SK-N-SH (cell line): Measurements from ENCODE around the gene GMNN. TPM values are rescaled to one million over a fixed set of nuclear protein-coding genes. Genes with fewer than 3 reads are reported as not detected.

Experiments used
- CTCF ChIA-PET: fragments of 300-600, 350-600 bp; formaldehyde crosslinking; extraction: SDS; loops from one replicate; lab custom pipeline; 2021; lab: Yijun Ruan, JAX
- POLR2A ChIA-PET: fragments of 350-600 bp; sonication (Branson Sonifier 250); formaldehyde crosslinking; extraction: SDS; loops from one replicate; lab custom pipeline; 2020; ENCODE audit warnings: antibody characterized with exemption, inconsistent platforms; lab: Yijun Ruan, JAX
- DNase-seq: peaks from one replicate; pipeline ENCODE4 v3.0.0; 2012
- H2AFZ ChIP-seq: fragments of 200-600 bp; sonication (generic); 2 replicates; pipeline ENCODE4 v1.8.1; 2016; ENCODE audit warnings: antibody characterized with exemption, mild to moderate bottlenecking, low read depth
- H3F3A ChIP-seq: fragments of 200-600 bp; sonication (generic); replicated peaks from 2 replicates; pipeline ENCODE3; 2016; ENCODE audit warnings: antibody characterized with exemption, mild to moderate bottlenecking; ENCODE audit not compliant: insufficient read depth
- H3K27ac ChIP-seq, 2 experiments: fragments of 200-500 bp in 1 of 2; fragments of 200-600 bp in 1 of 2; sonication (Bioruptor generic) in 1 of 2; sonication (generic), shearing (Covaris generic) in 1 of 2; 2 replicates each; pipeline versions ENCODE4 v1.5.1 to v1.6.1; 2014 to 2016; ENCODE audit warnings: low read depth in 2 of 2, inconsistent platforms in 1 of 2, low read length in 1 of 2, mild to moderate bottlenecking in 1 of 2, mixed read lengths in 1 of 2
- H3K27me3 ChIP-seq: fragments of 200-600 bp; sonication (generic), shearing (Covaris generic); 2 replicates; pipeline ENCODE4 v1.6.1; 2016; ENCODE audit warnings: mixed run types; ENCODE audit not compliant: insufficient read depth
- H3K36me3 ChIP-seq, 2 experiments: fragments of 200-500 bp in 1 of 2; fragments of 200-600 bp in 1 of 2; sonication (Bioruptor generic) in 1 of 2; sonication (generic) in 1 of 2; replicated peaks in 1 of 2; 2 replicates each; pipeline versions ENCODE3 to v1.5.1; 2014 to 2016; ENCODE audit warnings: low read length in 1 of 2, mild to moderate bottlenecking in 1 of 2; ENCODE audit not compliant: insufficient read depth in 2 of 2, control insufficient read depth in 1 of 2
- H3K4me1 ChIP-seq, 2 experiments: fragments of 200-500 bp in 1 of 2; fragments of 200-600 bp in 1 of 2; sonication (Bioruptor generic) in 1 of 2; sonication (generic), shearing (Covaris generic) in 1 of 2; 2 replicates each; pipeline versions ENCODE4 v1.5.1 to v1.6.1; 2014 to 2016; ENCODE audit warnings: low read depth in 1 of 2, low read length in 1 of 2, mixed run types in 1 of 2; ENCODE audit not compliant: insufficient read depth in 2 of 2, control insufficient read depth in 1 of 2
- H3K4me2 ChIP-seq: fragments of 200-600 bp; sonication (generic), shearing (Covaris generic); 2 replicates; pipeline ENCODE4 v1.6.1; 2017; ENCODE audit warnings: mixed run types
- H3K4me3 ChIP-seq, 2 experiments: fragments of 200-500 bp in 1 of 2; fragments of 200-600 bp in 1 of 2; sonication (Bioruptor generic) in 1 of 2; sonication (generic), shearing (Covaris generic) in 1 of 2; 2 replicates each; pipeline versions ENCODE4 v1.5.1 to v1.8.1; 2014 to 2016; ENCODE audit warnings: low read depth in 2 of 2, inconsistent platforms in 1 of 2, low read length in 1 of 2, mild to moderate bottlenecking in 1 of 2, mixed read lengths in 1 of 2, moderate library complexity in 1 of 2
- H3K79me2 ChIP-seq: fragments of 200-600 bp; sonication (generic); 2 replicates; pipeline ENCODE4 v1.8.1; 2017; ENCODE audit warnings: mild to moderate bottlenecking; ENCODE audit not compliant: insufficient read depth
- H3K9ac ChIP-seq: fragments of 200-600 bp; sonication (generic); 2 replicates; pipeline ENCODE4 v1.6.1; 2017; ENCODE audit warnings: mixed run types
- H3K9me2 ChIP-seq: fragments of 200-600 bp; sonication (generic); 2 replicates; pipeline ENCODE4 v1.6.1; 2017; ENCODE audit warnings: mixed run types
- H3K9me3 ChIP-seq: fragments of 200-600 bp; sonication (generic); 2 replicates; pipeline ENCODE4 v1.6.1; 2017; ENCODE audit warnings: mixed run types, mild to moderate bottlenecking, moderate library complexity
- H4K20me1 ChIP-seq: fragments of 200-600 bp; sonication (generic); 2 replicates; pipeline ENCODE4 v1.6.1; 2017; ENCODE audit warnings: mild to moderate bottlenecking, mixed run types; ENCODE audit not compliant: insufficient read depth
- ELF1 ChIP-seq: IDR thresholded peaks from 2 replicates; pipeline ENCODE4 v1.4.0; 2012
- EP300 ChIP-seq, 2 experiments: IDR thresholded peaks; 2 replicates each; pipeline versions ENCODE4 v1.4.0 to v1.6.1; 2012; ENCODE audit warnings: borderline replicate concordance in 1 of 2, low read depth in 1 of 2, low read length in 1 of 2
- EZH2phosphoT487 ChIP-seq: fragments of 200-600 bp; sonication (generic); IDR thresholded peaks from 2 replicates; pipeline ENCODE4 v1.6.1; 2017; ENCODE audit warnings: low read depth, mixed run types, mild to moderate bottlenecking, antibody characterized with exemption, moderate library complexity, borderline replicate concordance
- FOXM1 ChIP-seq: IDR thresholded peaks from 2 replicates; pipeline ENCODE4 v1.4.0; 2012; ENCODE audit warnings: low read depth, mild to moderate bottlenecking
- GATA2 ChIP-seq: sonication (generic); formaldehyde crosslinking; IDR thresholded peaks from 2 replicates; pipeline ENCODE4 v1.5.0; 2020; ENCODE audit warnings: mild to moderate bottlenecking, missing genetic modification reagents
- MXI1 ChIP-seq: IDR thresholded peaks from 2 replicates; pipeline ENCODE4 v1.6.1; 2012; ENCODE audit warnings: mild to moderate bottlenecking, low read depth, low read length, improper control_type of control experiment
- RAD21 ChIP-seq: IDR thresholded peaks from 2 replicates; pipeline ENCODE4 v1.6.1; 2012; ENCODE audit warnings: mild to moderate bottlenecking, low read length
- RFX5 ChIP-seq: IDR thresholded peaks from 2 replicates; pipeline ENCODE4 v1.6.1; 2012; ENCODE audit warnings: mild to moderate bottlenecking, improper control_type of control experiment, low read length
- SIN3A ChIP-seq: IDR thresholded peaks from 2 replicates; pipeline ENCODE4 v1.6.1; 2012; ENCODE audit warnings: low read depth, mild to moderate bottlenecking, low read length, moderate library complexity, borderline replicate concordance
- SMC3 ChIP-seq: IDR thresholded peaks from 2 replicates; pipeline ENCODE4 v1.6.1; 2012; ENCODE audit warnings: low read depth, low read length, improper control_type of control experiment
- TAF1 ChIP-seq: IDR thresholded peaks from 2 replicates; pipeline ENCODE4 v1.6.1; 2012; ENCODE audit warnings: low read depth, mild to moderate bottlenecking, low read length, moderate library complexity, borderline replicate concordance
- YY1 ChIP-seq: IDR thresholded peaks from 2 replicates; pipeline ENCODE4 v1.4.0; 2012; ENCODE audit warnings: low read depth, mild to moderate bottlenecking
- WGBS: methylation state at CpG from one replicate; pipeline ENCODE4 v1.1.6; 2017; ENCODE audit warnings: low lambda C conversion rate; 5-methylcytosine and 5-hydroxymethylcytosine counted together
- polyA plus RNA-seq, 3 experiments: library from polyadenylated mRNA; depleted of rRNA; stranded (reverse); fragments of >200 nt; gene quantifications; 2 replicates each; pipeline ENCODE4 v1.2.3, GENCODE V29; 2012
- TF ChIP-seq, protein P1 (sequence below): fragments of 150-350 bp; IDR thresholded peaks from 2 replicates; pipeline ENCODE4 v1.6.1; 2016; ENCODE audit warnings: mild to moderate bottlenecking, low read depth, low read length
- TF ChIP-seq, protein P2 (sequence below): IDR thresholded peaks from 2 replicates; pipeline ENCODE4 v1.6.1; 2012; ENCODE audit warnings: mild to moderate bottlenecking, low read depth, low read length, moderate library complexity
- TF ChIP-seq, protein P3 (sequence below): IDR thresholded peaks from 2 replicates; pipeline ENCODE4 v1.4.0; 2012; ENCODE audit warnings: low read depth
- TF ChIP-seq, protein P4 (sequence below): IDR thresholded peaks from 2 replicates; pipeline ENCODE4 v1.4.0; 2012; ENCODE audit warnings: low read depth, borderline replicate concordance

The GMNN gene
- polyA plus RNA-seq, 1 of the 3 experiments (the other 2 are of a cell fraction) = 16.8 TPM

DNA sequence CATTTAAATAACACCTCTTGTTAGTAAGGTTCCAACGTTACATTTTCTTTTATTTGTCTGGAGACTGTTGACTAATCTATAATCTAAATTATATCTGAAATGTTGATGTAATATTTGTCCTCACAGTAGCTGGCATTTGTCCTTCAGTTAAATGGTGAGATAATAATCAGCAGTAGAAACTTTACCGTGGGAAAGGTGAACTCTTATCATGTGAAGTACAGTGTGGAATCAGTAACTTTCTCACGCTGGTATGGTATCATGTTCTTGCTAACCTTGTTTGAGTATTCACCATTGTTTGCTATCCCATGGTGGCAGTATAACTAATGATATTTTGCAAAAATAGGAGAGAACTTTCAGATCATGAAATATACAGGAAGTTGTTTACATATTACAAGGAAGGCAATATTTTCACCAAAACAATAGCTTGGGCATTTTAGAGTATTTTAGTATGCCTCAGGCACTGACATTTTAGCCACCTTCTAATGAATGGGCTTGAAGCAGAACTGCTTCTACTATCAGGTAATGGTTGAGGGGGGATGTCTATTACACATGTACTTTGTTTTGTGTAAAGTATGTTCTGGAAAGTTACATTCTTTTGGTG lies 4.8 kb downstream of the GMNN start:
- peaks cover 9% of the 10 kb centered on the region for H3F3A ChIP-seq
- no peak overlapping the region for H3K4me3 ChIP-seq
- peaks cover 68% of the 10 kb centered on the region for H3K79me2 ChIP-seq
- 0 out of 4 replicates have a peak, but pooled peaks of 1 of the 2 experiments have one; percentile 18 for TF ChIP-seq EP300 (IDR thresholded peaks at IDR 0.05; ENCODE audit: borderline replicate concordance in 1 of 2, low read depth in 1 of 2, low read length in 1 of 2)
- peak; percentile 61 for TF ChIP-seq GATA2 (CRISPR knock-in tag)
- no peak for TF ChIP-seq FOXM1
- TF ChIP-seq, all 33 proteins: peak for 2
- 30% methylated on average over 3 of the region's 3 CpGs for WGBS
- Histone ChIP-seq H3K36me3 (peaks cover 44 to 46% of the 10 kb centered on the region in 2 experiments), H3K9me2 (no peaks in the 10 kb centered on the region), H4K20me1 (peaks cover 12% of the 10 kb centered on the region; the same call in 1 of the 2 replicates), H2AFZ (no peak overlapping the region), H3K4me2 (peak overlapping the region; percentile 1), H3K4me1 (peaks cover 11 to 13% of the 10 kb centered on the region in 2 experiments; a peak in 3 of 4 replicates), H3K27ac (peak overlapping the region in 1 of 2 experiments; percentile 42; a peak in 2 of 4 replicates), H3K9ac (no peak overlapping the region), H3K27me3 (no peaks in the 10 kb centered on the region), H3K9me3 (no peaks in the 10 kb centered on the region)
- ChIA-PET CTCF (interaction anchor here (1.2 to 1.3 kb wide), 2 partner anchors 9 to 12 kb away, joined by 3 read pairs; no protein-coding TSS in a partner anchor), POLR2A (no interaction called here)
- DNase-seq = no peak

DNA sequence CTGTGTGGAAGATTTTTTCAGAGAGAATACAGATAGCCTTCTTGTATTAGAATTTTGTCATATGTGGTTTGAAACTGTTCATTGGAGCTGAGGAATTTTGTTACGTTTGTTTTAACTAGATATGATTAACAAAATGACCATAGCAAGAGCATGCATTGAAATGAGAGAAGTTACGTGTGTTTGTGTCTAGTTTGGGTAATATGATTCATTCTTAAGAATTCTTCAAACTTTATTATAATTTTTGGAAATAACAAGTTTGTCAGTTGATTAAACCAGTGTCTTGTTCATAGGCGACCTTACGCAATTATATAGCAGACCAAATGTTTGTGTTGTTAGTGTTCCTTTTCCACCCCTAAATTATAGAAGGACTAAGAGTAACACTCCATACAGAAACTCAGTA lies 5.5 kb downstream of the GMNN start:
- WGBS = 98% methylated on average over 4 of the region's 4 CpGs
- H3K9me2 ChIP-seq = no peaks in the 10 kb centered on the region
- TF ChIP-seq TAF1 (no peak), EZH2phosphoT487 (no peak), RFX5 (no peak), MXI1 (no peak), RAD21 (no peak), SMC3 (no peak), SIN3A (no peak), YY1 (no peak), ELF1 (no peak), FOXM1 (no peak)
- TF ChIP-seq, protein P1, sequence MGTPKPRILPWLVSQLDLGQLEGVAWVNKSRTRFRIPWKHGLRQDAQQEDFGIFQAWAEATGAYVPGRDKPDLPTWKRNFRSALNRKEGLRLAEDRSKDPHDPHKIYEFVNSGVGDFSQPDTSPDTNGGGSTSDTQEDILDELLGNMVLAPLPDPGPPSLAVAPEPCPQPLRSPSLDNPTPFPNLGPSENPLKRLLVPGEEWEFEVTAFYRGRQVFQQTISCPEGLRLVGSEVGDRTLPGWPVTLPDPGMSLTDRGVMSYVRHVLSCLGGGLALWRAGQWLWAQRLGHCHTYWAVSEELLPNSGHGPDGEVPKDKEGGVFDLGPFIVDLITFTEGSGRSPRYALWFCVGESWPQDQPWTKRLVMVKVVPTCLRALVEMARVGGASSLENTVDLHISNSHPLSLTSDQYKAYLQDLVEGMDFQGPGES = no peak
- TF ChIP-seq, protein P2, sequence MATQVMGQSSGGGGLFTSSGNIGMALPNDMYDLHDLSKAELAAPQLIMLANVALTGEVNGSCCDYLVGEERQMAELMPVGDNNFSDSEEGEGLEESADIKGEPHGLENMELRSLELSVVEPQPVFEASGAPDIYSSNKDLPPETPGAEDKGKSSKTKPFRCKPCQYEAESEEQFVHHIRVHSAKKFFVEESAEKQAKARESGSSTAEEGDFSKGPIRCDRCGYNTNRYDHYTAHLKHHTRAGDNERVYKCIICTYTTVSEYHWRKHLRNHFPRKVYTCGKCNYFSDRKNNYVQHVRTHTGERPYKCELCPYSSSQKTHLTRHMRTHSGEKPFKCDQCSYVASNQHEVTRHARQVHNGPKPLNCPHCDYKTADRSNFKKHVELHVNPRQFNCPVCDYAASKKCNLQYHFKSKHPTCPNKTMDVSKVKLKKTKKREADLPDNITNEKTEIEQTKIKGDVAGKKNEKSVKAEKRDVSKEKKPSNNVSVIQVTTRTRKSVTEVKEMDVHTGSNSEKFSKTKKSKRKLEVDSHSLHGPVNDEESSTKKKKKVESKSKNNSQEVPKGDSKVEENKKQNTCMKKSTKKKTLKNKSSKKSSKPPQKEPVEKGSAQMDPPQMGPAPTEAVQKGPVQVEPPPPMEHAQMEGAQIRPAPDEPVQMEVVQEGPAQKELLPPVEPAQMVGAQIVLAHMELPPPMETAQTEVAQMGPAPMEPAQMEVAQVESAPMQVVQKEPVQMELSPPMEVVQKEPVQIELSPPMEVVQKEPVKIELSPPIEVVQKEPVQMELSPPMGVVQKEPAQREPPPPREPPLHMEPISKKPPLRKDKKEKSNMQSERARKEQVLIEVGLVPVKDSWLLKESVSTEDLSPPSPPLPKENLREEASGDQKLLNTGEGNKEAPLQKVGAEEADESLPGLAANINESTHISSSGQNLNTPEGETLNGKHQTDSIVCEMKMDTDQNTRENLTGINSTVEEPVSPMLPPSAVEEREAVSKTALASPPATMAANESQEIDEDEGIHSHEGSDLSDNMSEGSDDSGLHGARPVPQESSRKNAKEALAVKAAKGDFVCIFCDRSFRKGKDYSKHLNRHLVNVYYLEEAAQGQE = no peak
- TF ChIP-seq, protein P3, sequence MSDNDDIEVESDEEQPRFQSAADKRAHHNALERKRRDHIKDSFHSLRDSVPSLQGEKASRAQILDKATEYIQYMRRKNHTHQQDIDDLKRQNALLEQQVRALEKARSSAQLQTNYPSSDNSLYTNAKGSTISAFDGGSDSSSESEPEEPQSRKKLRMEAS = no peak
- TF ChIP-seq, protein P4, sequence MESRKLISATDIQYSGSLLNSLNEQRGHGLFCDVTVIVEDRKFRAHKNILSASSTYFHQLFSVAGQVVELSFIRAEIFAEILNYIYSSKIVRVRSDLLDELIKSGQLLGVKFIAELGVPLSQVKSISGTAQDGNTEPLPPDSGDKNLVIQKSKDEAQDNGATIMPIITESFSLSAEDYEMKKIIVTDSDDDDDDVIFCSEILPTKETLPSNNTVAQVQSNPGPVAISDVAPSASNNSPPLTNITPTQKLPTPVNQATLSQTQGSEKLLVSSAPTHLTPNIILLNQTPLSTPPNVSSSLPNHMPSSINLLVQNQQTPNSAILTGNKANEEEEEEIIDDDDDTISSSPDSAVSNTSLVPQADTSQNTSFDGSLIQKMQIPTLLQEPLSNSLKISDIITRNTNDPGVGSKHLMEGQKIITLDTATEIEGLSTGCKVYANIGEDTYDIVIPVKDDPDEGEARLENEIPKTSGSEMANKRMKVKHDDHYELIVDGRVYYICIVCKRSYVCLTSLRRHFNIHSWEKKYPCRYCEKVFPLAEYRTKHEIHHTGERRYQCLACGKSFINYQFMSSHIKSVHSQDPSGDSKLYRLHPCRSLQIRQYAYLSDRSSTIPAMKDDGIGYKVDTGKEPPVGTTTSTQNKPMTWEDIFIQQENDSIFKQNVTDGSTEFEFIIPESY = no peak
- no peak for DNase-seq
- H3K9ac ChIP-seq = no peak overlapping the region
- no peak overlapping the region for H3K4me2 ChIP-seq
- H3F3A ChIP-seq = peaks cover 9% of the 10 kb centered on the region
- peaks cover 68% of the 10 kb centered on the region for H3K79me2 ChIP-seq
- H3K27ac ChIP-seq = no peak overlapping the region; a peak in 1 of 4 replicates
- H4K20me1 ChIP-seq = peaks cover 12% of the 10 kb centered on the region; the same call in 1 of the 2 replicates
- H2AFZ ChIP-seq = no peak overlapping the region
- CTCF ChIA-PET = no interaction called here
- H3K36me3 ChIP-seq = peaks cover 51 to 53% of the 10 kb centered on the region in 2 experiments
- H3K9me3 ChIP-seq = no peaks in the 10 kb centered on the region
- peaks cover 11 to 13% of the 10 kb centered on the region in 2 experiments; a peak in 3 of 4 replicates for H3K4me1 ChIP-seq
- POLR2A ChIA-PET = no interaction called here
- no peaks in the 10 kb centered on the region for H3K27me3 ChIP-seq
- no peak overlapping the region for H3K4me3 ChIP-seq
